K562 treated with DMSO at 1 percent for 48 hours (cell line): ENCODE data around the gene C2CD4D. TPM values are rescaled to one million over a fixed set of nuclear protein-coding genes. Genes with fewer than 3 reads are reported as not detected.

Experiments
- total RNA-seq: library from RNA; unstranded; fragments of 300-600 nt; gene quantifications from 2 replicates; pipeline ENCODE4 v1.2.3, GENCODE V29; 2022; ENCODE audit warnings: low replicate concordance; ENCODE audit errors: extremely low read depth

The C2CD4D gene
- total RNA-seq = not detected in 2 replicates

GRCh38 chr1:151839457-151840403 is at the start of gene C2CD4D:
TSS of gene C2CD4D (minus strand) at chr1:151839820. CDS start at chr1:151838989, 831 bp downstream.

GRCh38 chr1:151853411-151853943 is 13.9 kb upstream of the C2CD4D start, which contains the start of gene THEM5:
TSS of gene THEM5 (minus strand) at chr1:151853712. CDS start at chr1:151853565, 147 bp downstream.

GRCh38 chr1:151831605-151832004 is 8.0 kb downstream of the C2CD4D start, which contains the start of gene RORC:
TSS of gene RORC (minus strand) at chr1:151831802. CDS start at chr1:151831764, 38 bp downstream.

GRCh38 chr1:151805066-151805820 is 34.4 kb downstream of the C2CD4D start, which contains the start of gene LINGO4:
TSS of gene LINGO4 (minus strand) at chr1:151805419. CDS start at chr1:151802704, 2,715 bp downstream.

GRCh38 chr1:151790071-151790939 is 49.3 kb downstream of the C2CD4D start, which contains the start of gene TDRKH:
TSS of gene TDRKH (minus strand) at chr1:151790500. CDS start at chr1:151783022, 7,478 bp downstream.

Other genes starting within 250 kb of the C2CD4D start
- gene SNX27, start 227.8 kb downstream of the C2CD4D start, total RNA-seq = not detected in 2 replicates
- not detected in 2 replicates for gene CELF3, start 123.0 kb downstream of the C2CD4D start, total RNA-seq
- gene RIIAD1, start 118.3 kb downstream of the C2CD4D start, total RNA-seq = not detected in 2 replicates
- gene MRPL9, start 76.3 kb downstream of the C2CD4D start, total RNA-seq = not detected in 2 replicates
- not detected in 2 replicates for gene TDRKH, start 49.3 kb downstream of the C2CD4D start, total RNA-seq
- gene LINGO4, start 34.4 kb downstream of the C2CD4D start, total RNA-seq = not detected in 2 replicates
- not detected in 2 replicates for gene RORC, start 8.0 kb downstream of the C2CD4D start, total RNA-seq
- gene THEM5, start 13.9 kb upstream of the C2CD4D start, total RNA-seq = not detected in 2 replicates
- not detected in 2 replicates for gene THEM4, start 69.7 kb upstream of the C2CD4D start, total RNA-seq
- gene S100A10, start 154.0 kb upstream of the C2CD4D start, total RNA-seq = not detected in 2 replicates
- not detected in 2 replicates for gene S100A11, start 197.2 kb upstream of the C2CD4D start, total RNA-seq
- gene TCHHL1, start 249.2 kb upstream of the C2CD4D start, total RNA-seq = not detected in 2 replicates